GM12878 (cell line): Measurements from ENCODE around the gene R3HDM2. TPM values are rescaled to one million over a fixed set of nuclear protein-coding genes. Genes with fewer than 3 reads are reported as not detected.

ENCODE experiments used
- ATAC-seq: fragments of 200-7000 bp; cut with Tn5 transposase; 3 replicates; pipeline ENCODE4 v1.9.1; 2020; ENCODE audit warnings: mild to moderate bottlenecking, moderate library complexity
- BruUV-seq: library from RNA; stranded (reverse); fragments of 400-500 nt; replicated peaks from 2 replicates; lab custom pipeline; 2021; lab: Mats Ljungman, UMichigan
- CTCF ChIA-PET: fragments of 300-600 bp; sonication (Branson Sonifier 250); formaldehyde crosslinking; extraction: SDS; loops from one replicate; lab custom pipeline; 2021; ENCODE audit warnings: inconsistent platforms; lab: Yijun Ruan, JAX
- POLR2A ChIA-PET: fragments of 350-600 bp; formaldehyde crosslinking; extraction: SDS; loops from one replicate; lab custom pipeline; 2021; ENCODE audit warnings: inconsistent platforms; lab: Charles Lee
- RAD21 ChIA-PET: fragments of 300-600 bp; sonication (Branson Sonifier 250); formaldehyde crosslinking; loops from one replicate; lab custom pipeline; 2023; ENCODE audit warnings: antibody characterized with exemption; ENCODE audit not compliant: unreplicated experiment; lab: Charles Lee
- SMC1A ChIA-PET: fragments of 300-600 bp; sonication (Branson Sonifier 250); formaldehyde crosslinking; loops from one replicate; lab custom pipeline; 2023; ENCODE audit not compliant: unreplicated experiment, uncharacterized antibody; lab: Charles Lee
- DNase-seq: peaks from one replicate; pipeline ENCODE4 v3.0.0-alpha.2; 2011; ENCODE audit warnings: low read depth, low spot score
- FAIRE-seq: peaks from 3 replicates; lab custom pipeline; 2011; peaks lifted over from hg19 to GRCh38; lab: Jason Lieb, UNC
- H2AFZ ChIP-seq: 2 replicates; pipeline ENCODE4 v1.6.0; 2011; ENCODE audit warnings: low read depth, low read length, control low read depth; ENCODE audit not compliant: control insufficient read depth
- H3K27ac ChIP-seq: 2 replicates; pipeline ENCODE4 v1.5.1; 2011; ENCODE audit warnings: control low read depth; ENCODE audit not compliant: control insufficient read depth, insufficient read depth
- H3K27me3 ChIP-seq, 2 experiments: replicated peaks in 1 of 2; 2 replicates each; pipeline versions ENCODE4 v1.6.0 to v1.6.1; 2011; ENCODE audit warnings: low read length in 1 of 2; ENCODE audit not compliant: control insufficient read depth in 2 of 2, insufficient read depth in 2 of 2
- H3K36me3 ChIP-seq, 2 experiments: 2 replicates each; pipeline ENCODE4 v1.5.1; 2011; ENCODE audit warnings: low read length in 1 of 2; ENCODE audit not compliant: control insufficient read depth in 2 of 2, insufficient read depth in 2 of 2
- H3K4me1 ChIP-seq: 2 replicates; pipeline ENCODE4 v1.6.1; 2011; ENCODE audit warnings: mild to moderate bottlenecking, low read length, moderate library complexity, mixed read lengths; ENCODE audit not compliant: control insufficient read depth, insufficient read depth
- H3K4me2 ChIP-seq: 2 replicates; pipeline ENCODE4 v1.6.0; 2011; ENCODE audit warnings: control low read depth; ENCODE audit not compliant: control insufficient read depth, insufficient read depth
- H3K4me3 ChIP-seq: fragments of 200-600 bp; sonication (generic); 2 replicates; pipeline ENCODE4 v1.5.1; 2016
- H3K79me2 ChIP-seq: 2 replicates; pipeline ENCODE4 v1.6.0; 2011; ENCODE audit warnings: low read length; ENCODE audit not compliant: control insufficient read depth, insufficient read depth
- H3K9ac ChIP-seq: 2 replicates; pipeline ENCODE4 v1.8.0; 2011; ENCODE audit warnings: low read length, control low read depth, mixed read lengths; ENCODE audit not compliant: control insufficient read depth, insufficient read depth
- H3K9me3 ChIP-seq: replicated peaks from 3 replicates; pipeline ENCODE4 v1.5.1; 2011; ENCODE audit warnings: mild to moderate bottlenecking, low read length; ENCODE audit not compliant: control insufficient read depth, insufficient read depth
- H4K20me1 ChIP-seq: 2 replicates; pipeline ENCODE4 v1.6.0; 2011; ENCODE audit not compliant: control insufficient read depth, insufficient read depth
- CBX5 ChIP-seq: sonication (generic); IDR thresholded peaks from 2 replicates; pipeline ENCODE4 v1.6.1; 2016; ENCODE audit warnings: low read depth, moderate library complexity, mild to moderate bottlenecking, inconsistent platforms
- DPF2 ChIP-seq: fragments of 450-650 bp; IDR thresholded peaks from 2 replicates; pipeline ENCODE4 v1.6.1; 2017; ENCODE audit warnings: mild to moderate bottlenecking
- JUNB ChIP-seq: IDR thresholded peaks from 2 replicates; pipeline ENCODE4 v1.6.1; 2016; ENCODE audit warnings: antibody characterized with exemption, mild to moderate bottlenecking
- KDM1A ChIP-seq: fragments of 200-600 bp; sonication (generic); IDR thresholded peaks from 2 replicates; pipeline ENCODE4 v1.6.1; 2016; ENCODE audit warnings: borderline replicate concordance
- MTA2 ChIP-seq: fragments of 450-650 bp; IDR thresholded peaks from 2 replicates; pipeline ENCODE4 v1.6.1; 2016; ENCODE audit warnings: low read depth, mild to moderate bottlenecking, moderate library complexity
- NBN ChIP-seq: fragments of 450-650 bp; IDR thresholded peaks from 2 replicates; pipeline ENCODE4 v1.6.1; 2016
- NFYA ChIP-seq: IDR thresholded peaks from 2 replicates; pipeline ENCODE4 v1.6.1; 2011; ENCODE audit warnings: low read depth, mild to moderate bottlenecking, low read length, improper control_type of control experiment, borderline replicate concordance
- NR2C1 ChIP-seq: fragments of 450-650 bp; IDR thresholded peaks from 2 replicates; pipeline ENCODE4 v1.6.1; 2017; ENCODE audit warnings: antibody characterized with exemption, mild to moderate bottlenecking, moderate library complexity
- POLR2AphosphoS2 ChIP-seq: IDR thresholded peaks from 2 replicates; pipeline ENCODE4 v1.6.1; 2011; ENCODE audit warnings: low read depth, mild to moderate bottlenecking, low read length, improper control_type of control experiment, moderate library complexity
- RUNX3 ChIP-seq: IDR thresholded peaks from 2 replicates; pipeline ENCODE4 v1.6.1; 2012; ENCODE audit warnings: low read length, inconsistent platforms
- SPI1 ChIP-seq: IDR thresholded peaks from 2 replicates; pipeline ENCODE4 v1.6.1; 2011; ENCODE audit warnings: low read depth, mild to moderate bottlenecking, low read length, moderate library complexity, borderline replicate concordance; ENCODE audit not compliant: insufficient read depth
- STAT3 ChIP-seq: IDR thresholded peaks from 2 replicates; pipeline ENCODE4 v1.6.1; 2011; ENCODE audit warnings: low read depth, low read length, improper control_type of control experiment
- TCF12 ChIP-seq: IDR thresholded peaks from 2 replicates; pipeline ENCODE4 v1.6.1; 2011; ENCODE audit warnings: low read depth, mild to moderate bottlenecking, low read length
- WGBS: methylation state at CpG from one replicate; pipeline ENCODE4 v1.1.6; 2016; ENCODE audit warnings: low lambda C conversion rate; ENCODE audit not compliant: insufficient replicate concordance, insufficient coverage; ENCODE audit errors: missing lambda C conversion rate; 5-methylcytosine and 5-hydroxymethylcytosine counted together
- in situ Hi-C: fragments of 300-500 bp; cut with MboI; formaldehyde crosslinking; loops from 9 replicates; pipeline ENCODE4 v1.14.3; 2018; ENCODE audit warnings: mixed read lengths
- intact Hi-C: fragments of 100-400 bp; cut with micrococcal nuclease; formaldehyde crosslinking; loops from one replicate; pipeline ENCODE4 v1.14.2; 2022; ENCODE audit not compliant: unreplicated experiment
- polyA plus RNA-seq, 11 experiments: library from polyadenylated mRNA; depleted of rRNA in 4 of 11; unstranded in 6 of 11; stranded (reverse) in 5 of 11; fragments of >200 nt; fragmentation: Nextera tagmentation in 4 of 11; fragmentation: Illumina TruSeq in 1 of 11; extraction: Ambion mirVana in 4 of 11; extraction: Trizol in 1 of 11; gene quantifications; 1 replicate in 1 of 11; 2 replicates in 10 of 11; pipeline versions ENCODE4 v1.2.1 to v1.2.3, GENCODE V29; 2011 to 2016; ENCODE audit warnings: inconsistent platforms in 2 of 11, missing spikeins in 2 of 11, low read depth in 1 of 11
- total RNA-seq, 4 experiments: library from RNA; depleted of rRNA in 3 of 4; stranded (reverse); fragments of >200 nt in 3 of 4; fragmentation: Illumina TruSeq in 1 of 4; extraction: Trizol in 1 of 4; gene quantifications; 2 replicates each; pipeline versions ENCODE4 v1.2.1 to v1.2.3, GENCODE V29; 2013 to 2021
- TF ChIP-seq, protein P1 (sequence below): IDR thresholded peaks from 2 replicates; pipeline ENCODE4 v1.6.1; 2012; ENCODE audit warnings: improper control_type of control experiment, low read depth, low read length; ENCODE audit not compliant: insufficient replicate concordance

R3HDM2 gene
- total and polyA plus RNA-seq, 10 of the 15 experiments (the other 5 are each of a cell fraction or from before 2014, with no cell fraction given): 4.6 to 26.1 (median 11.2) TPM

DNA sequence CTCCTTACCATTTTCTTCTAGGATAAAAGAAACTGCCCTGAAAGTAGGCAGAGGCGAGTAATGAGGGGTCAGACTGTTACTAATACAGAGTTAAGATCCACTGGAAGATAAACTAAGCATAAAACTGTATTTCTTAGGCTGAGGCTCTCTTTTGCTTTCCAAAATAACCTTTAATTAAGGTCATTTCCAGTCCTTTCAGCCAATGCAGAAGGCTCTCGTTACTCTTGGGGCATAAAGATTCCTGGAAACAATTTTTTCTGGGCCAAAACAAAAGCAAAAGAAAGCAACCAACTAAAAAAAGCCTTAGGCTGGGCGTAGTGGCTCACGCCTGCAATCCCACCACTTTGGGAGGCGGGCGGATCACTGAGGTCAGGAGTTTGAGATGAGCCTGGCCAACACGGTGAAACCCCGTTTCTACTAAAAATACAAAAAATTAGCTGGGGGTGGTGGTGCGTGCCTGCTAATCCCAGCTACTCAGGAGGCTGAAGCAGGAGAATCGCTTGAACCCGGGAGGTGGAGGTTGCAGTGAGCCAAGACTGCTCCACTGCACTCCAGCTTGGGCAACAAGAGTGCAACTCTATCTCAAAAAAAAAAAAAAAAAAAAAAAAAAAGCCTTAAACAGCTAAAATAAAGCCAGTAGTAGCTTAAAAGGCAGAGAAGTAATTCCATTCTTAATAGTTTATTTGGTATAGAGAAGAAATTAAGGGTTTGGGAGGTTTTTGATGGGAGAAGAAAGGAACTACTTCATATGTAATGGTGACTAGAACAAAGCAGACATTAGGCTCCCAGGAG is 111.0 kb downstream of the R3HDM2 start (continued):
- no peak for TF ChIP-seq MTA2

DNA sequence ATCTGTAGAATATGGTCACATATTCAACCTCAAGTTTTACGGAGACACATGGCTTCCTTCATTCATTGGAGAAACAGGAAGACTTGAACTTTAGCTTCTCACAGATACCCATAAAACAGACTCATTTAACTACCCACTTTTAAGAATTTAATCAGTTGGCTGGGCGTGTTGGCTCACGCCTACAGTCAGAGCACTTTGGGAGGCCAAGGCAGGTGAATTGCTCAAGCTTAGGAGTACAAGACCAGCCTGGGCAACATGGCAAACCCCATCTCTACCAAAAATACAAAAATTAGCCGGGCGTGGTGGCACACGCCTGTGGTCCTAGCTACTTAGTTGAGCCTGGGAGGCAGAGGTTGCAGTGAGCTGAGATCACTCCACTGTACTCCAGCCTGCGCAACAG is 115.2 kb downstream of the R3HDM2 start:
- no peaks in the 10 kb centered on the region for H4K20me1 ChIP-seq
- FAIRE-seq (no peak), DNase-seq (no peak), ATAC-seq (no peak)
- SMC1A ChIA-PET: interaction anchor here (1.1 kb wide), 1 partner anchor 137 kb away, joined by 4 read pairs; no protein-coding TSS in a partner anchor
- no peak overlapping the region for H2AFZ ChIP-seq
- no peak overlapping the region for H3K4me3 ChIP-seq
- H3K27ac ChIP-seq: no peak overlapping the region
- intact Hi-C loops (no loop called here), in situ Hi-C loops (loop anchor here (10.0 kb wide), 1 partner anchor 139 kb away; the partner anchor contains the start of genes GLI1 and INHBE)
- WGBS: 92% methylated on average over 7 of the region's 7 CpGs
- H3K79me2 ChIP-seq: no peaks in the 10 kb centered on the region
- CTCF ChIA-PET: interaction anchor here (0.8 to 1.7 kb wide), 4 partner anchors 14 to 143 kb away, joined by 3 to 6 read pairs (median 4); partner anchors contain the start of gene GLI1
- H3K4me1 ChIP-seq: no peaks in the 10 kb centered on the region
- no peak overlapping the region for H3K4me2 ChIP-seq
- H3K36me3 ChIP-seq: no peaks in the 10 kb centered on the region
- no peaks in the 10 kb centered on the region for H3K9me3 ChIP-seq
- H3K27me3 ChIP-seq: no peaks in the 10 kb centered on the region
- BruUV-seq: no TSS peak
- POLR2A ChIA-PET: interaction anchor here (0.7 kb wide), 1 partner anchor 50 kb away, joined by 4 read pairs; no protein-coding TSS in a partner anchor
- RAD21 ChIA-PET: no interaction called here
- no peak overlapping the region for H3K9ac ChIP-seq
- TF ChIP-seq, protein P1, sequence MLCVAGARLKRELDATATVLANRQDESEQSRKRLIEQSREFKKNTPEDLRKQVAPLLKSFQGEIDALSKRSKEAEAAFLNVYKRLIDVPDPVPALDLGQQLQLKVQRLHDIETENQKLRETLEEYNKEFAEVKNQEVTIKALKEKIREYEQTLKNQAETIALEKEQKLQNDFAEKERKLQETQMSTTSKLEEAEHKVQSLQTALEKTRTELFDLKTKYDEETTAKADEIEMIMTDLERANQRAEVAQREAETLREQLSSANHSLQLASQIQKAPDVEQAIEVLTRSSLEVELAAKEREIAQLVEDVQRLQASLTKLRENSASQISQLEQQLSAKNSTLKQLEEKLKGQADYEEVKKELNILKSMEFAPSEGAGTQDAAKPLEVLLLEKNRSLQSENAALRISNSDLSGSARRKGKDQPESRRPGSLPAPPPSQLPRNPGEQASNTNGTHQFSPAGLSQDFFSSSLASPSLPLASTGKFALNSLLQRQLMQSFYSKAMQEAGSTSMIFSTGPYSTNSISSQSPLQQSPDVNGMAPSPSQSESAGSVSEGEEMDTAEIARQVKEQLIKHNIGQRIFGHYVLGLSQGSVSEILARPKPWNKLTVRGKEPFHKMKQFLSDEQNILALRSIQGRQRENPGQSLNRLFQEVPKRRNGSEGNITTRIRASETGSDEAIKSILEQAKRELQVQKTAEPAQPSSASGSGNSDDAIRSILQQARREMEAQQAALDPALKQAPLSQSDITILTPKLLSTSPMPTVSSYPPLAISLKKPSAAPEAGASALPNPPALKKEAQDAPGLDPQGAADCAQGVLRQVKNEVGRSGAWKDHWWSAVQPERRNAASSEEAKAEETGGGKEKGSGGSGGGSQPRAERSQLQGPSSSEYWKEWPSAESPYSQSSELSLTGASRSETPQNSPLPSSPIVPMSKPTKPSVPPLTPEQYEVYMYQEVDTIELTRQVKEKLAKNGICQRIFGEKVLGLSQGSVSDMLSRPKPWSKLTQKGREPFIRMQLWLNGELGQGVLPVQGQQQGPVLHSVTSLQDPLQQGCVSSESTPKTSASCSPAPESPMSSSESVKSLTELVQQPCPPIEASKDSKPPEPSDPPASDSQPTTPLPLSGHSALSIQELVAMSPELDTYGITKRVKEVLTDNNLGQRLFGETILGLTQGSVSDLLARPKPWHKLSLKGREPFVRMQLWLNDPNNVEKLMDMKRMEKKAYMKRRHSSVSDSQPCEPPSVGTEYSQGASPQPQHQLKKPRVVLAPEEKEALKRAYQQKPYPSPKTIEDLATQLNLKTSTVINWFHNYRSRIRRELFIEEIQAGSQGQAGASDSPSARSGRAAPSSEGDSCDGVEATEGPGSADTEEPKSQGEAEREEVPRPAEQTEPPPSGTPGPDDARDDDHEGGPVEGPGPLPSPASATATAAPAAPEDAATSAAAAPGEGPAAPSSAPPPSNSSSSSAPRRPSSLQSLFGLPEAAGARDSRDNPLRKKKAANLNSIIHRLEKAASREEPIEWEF: no peak
- TF ChIP-seq STAT3 (no peak), NFYA (no peak), MTA2 (no peak), CBX5 (no peak), NBN (no peak), TCF12 (no peak), KDM1A (no peak), POLR2AphosphoS2 (no peak), RUNX3 (no peak), DPF2 (no peak), NR2C1 (no peak), SPI1 (no peak), JUNB (no peak)
